Ovary (tissue), 9 donors: ENCODE data around the gene COL13A1. TPM values are rescaled to one million over a fixed set of nuclear protein-coding genes. Genes with fewer than 3 reads are reported as not detected.

Experiments
- DNase-seq, 5 donors: peaks; one replicate each; pipeline ENCODE4 v3.0.0-alpha.2; 2019 to 2020
- H3K27ac ChIP-seq, 2 donors: fragments of 200-600 bp; one replicate each; pipeline versions ENCODE4 v1.5.1 to v1.8.0; 2019 to 2022
- H3K27me3 ChIP-seq: fragments of 200-600 bp; one replicate; pipeline ENCODE4 v1.8.0; 2022
- H3K36me3 ChIP-seq: fragments of 200-600 bp; sonication (generic); one replicate; pipeline ENCODE4 v1.5.1; 2019
- H3K4me1 ChIP-seq: one replicate; pipeline ENCODE4 v1.8.1; 2013; ENCODE audit warnings: mild to moderate bottlenecking, moderate library complexity; ENCODE audit not compliant: insufficient read depth
- H3K4me3 ChIP-seq: fragments of 200-600 bp; sonication (generic); one replicate; pipeline ENCODE4 v1.5.1; 2017
- H3K9me3 ChIP-seq, 2 donors: fragments of 200-600 bp in 1 of 2; sonication (generic) in 1 of 2; one replicate each; pipeline versions ENCODE4 v1.5.1 to v1.8.1; 2013 to 2019; ENCODE audit warnings: mild to moderate bottlenecking in 1 of 2, moderate library complexity in 1 of 2
- EP300 ChIP-seq: sonication (generic); formaldehyde crosslinking; IDR thresholded peaks from one replicate; pipeline ENCODE4 v1.6.1; 2017; ENCODE audit warnings: antibody characterized with exemption
- POLR2A ChIP-seq: fragments of 450-650 bp; IDR thresholded peaks from one replicate; pipeline ENCODE4 v1.6.1; 2017; ENCODE audit warnings: antibody characterized with exemption, mild to moderate bottlenecking, moderate library complexity
- WGBS, 3 donors: extraction: QIAGEN DNeasy Blood & Tissue Kit in 1 of 3; methylation state at CpG; one replicate each; pipeline versions ENCODE4 v1.1.5 to v1.1.7; 2013 to 2017; 5-methylcytosine and 5-hydroxymethylcytosine counted together
- intact Hi-C, 4 donors: fragments of 100-400 bp; cut with DNase I; formaldehyde crosslinking; loops; one replicate each; pipeline versions ENCODE4 v1.11.0 to v1.15.1; 2022 to 2023
- polyA plus RNA-seq, 2 donors: library from polyadenylated mRNA; stranded (reverse); fragments of 200-250 nt in 1 of 2; fragments of 350-450 nt in 1 of 2; fragmentation: Illumina TruSeq in 1 of 2; extraction: RNeasy Lipid Tissue Mini Kit (QIAGEN cat#74804) in 1 of 2; gene quantifications; one replicate each; pipeline ENCODE4 v1.2.3, GENCODE V29; 2013 to 2014
- total RNA-seq, 7 donors: library from RNA; depleted of rRNA in 2 of 7; stranded (reverse); fragments of >200 nt in 2 of 7; fragmentation: NEBNext Ultra II Directional in 3 of 7; extraction: Animal tissue kit (Norgen Biotek cat#: 25700) in 3 of 7; gene quantifications; one replicate each; pipeline versions ENCODE4 v1.1.0 to v1.2.4, GENCODE V29; 2016 to 2023
- TF ChIP-seq, protein P1 (sequence below), 3 donors: fragments of 450-650 bp in 2 of 3; fragments of 200-600 bp in 1 of 3; IDR thresholded peaks; one replicate each; pipeline versions ENCODE4 v1.5.1 to v1.8.0; 2016 to 2022; ENCODE audit warnings: antibody characterized with exemption in 3 of 3, mild to moderate bottlenecking in 1 of 3
- donor health status: DM: no; HTN: no; CAD: no; lungs with moderate emphysema.
- donor health status: DM: no; HTN: no; CAD: no.
- donor health status: Bipolar disorder and iron deficiency.
- donor health status: DM: yes; HTN: yes; CAD: no.
- donor health status: DM: no; HTN: no; CAD: no.
- donor health status: DM: yes; HTN: yes; CAD: no.

The COL13A1 gene
- total and polyA plus RNA-seq, 9 donors, result 0.48 to 3.1 (median 1.1) TPM

DNA sequence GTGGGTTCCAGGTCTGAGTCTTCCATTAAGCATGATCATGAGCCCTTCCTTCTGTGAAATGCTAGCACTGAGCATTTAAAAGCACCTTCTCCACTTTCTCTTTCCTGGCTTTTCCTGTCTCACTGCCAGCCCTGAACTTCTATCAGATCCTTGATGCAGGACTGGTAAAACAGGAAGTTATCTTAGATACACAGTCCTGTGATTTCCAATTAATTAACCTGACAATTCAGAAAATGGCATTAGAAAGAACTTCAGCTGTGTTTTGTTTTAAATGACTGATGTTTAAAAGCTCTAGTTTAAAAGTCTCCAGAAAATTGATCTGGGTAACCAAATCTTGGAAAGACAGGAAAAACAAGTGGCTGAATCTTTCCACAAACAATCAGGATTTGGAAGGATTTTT, 172.0 kb downstream of the COL13A1 start:
- Histone ChIP-seq H3K9me3 (no peaks in the 10 kb centered on the region), H3K4me1 (no peaks in the 10 kb centered on the region), H3K36me3 (no peaks in the 10 kb centered on the region), H3K27me3 (no peaks in the 10 kb centered on the region), H3K27ac (no peak overlapping the region), H3K4me3 (no peak overlapping the region)
- intact Hi-C loops, result no loop called here
- TF ChIP-seq EP300 (no peak), POLR2A (no peak)
- TF ChIP-seq, protein P1, sequence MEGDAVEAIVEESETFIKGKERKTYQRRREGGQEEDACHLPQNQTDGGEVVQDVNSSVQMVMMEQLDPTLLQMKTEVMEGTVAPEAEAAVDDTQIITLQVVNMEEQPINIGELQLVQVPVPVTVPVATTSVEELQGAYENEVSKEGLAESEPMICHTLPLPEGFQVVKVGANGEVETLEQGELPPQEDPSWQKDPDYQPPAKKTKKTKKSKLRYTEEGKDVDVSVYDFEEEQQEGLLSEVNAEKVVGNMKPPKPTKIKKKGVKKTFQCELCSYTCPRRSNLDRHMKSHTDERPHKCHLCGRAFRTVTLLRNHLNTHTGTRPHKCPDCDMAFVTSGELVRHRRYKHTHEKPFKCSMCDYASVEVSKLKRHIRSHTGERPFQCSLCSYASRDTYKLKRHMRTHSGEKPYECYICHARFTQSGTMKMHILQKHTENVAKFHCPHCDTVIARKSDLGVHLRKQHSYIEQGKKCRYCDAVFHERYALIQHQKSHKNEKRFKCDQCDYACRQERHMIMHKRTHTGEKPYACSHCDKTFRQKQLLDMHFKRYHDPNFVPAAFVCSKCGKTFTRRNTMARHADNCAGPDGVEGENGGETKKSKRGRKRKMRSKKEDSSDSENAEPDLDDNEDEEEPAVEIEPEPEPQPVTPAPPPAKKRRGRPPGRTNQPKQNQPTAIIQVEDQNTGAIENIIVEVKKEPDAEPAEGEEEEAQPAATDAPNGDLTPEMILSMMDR (IDR thresholded peaks at IDR 0.05), result no peak
- no peak for DNase-seq

DNA sequence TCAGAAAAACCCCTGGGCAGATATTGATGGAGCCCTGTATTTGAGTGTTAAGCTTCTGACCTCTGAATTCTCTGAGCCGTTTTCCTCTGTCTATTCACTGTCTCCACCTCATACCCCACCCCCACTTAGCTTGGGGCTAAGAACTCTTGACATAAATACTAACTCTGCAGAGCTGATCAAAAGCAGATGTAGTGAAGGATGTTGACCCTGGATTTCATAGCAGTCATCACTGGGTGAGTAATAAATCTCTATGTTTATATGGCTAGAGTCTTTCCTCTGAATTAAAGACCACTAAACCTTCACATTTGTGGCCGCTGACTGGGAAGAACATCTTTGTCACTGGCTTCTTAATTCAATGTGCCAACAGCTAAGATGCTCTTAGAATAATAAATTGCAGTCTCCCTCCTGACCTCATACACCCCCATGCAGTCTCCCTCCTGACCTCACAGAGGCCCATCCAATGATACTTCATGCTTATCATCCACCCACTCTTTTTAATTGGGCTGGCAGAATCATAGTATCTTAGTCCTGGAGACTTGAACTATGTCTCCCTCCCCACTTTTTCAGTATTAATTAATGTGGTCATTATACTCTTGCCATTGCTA, 172.9 kb downstream of the COL13A1 start:
- Histone ChIP-seq H3K36me3 (no peaks in the 10 kb centered on the region), H3K4me1 (no peaks in the 10 kb centered on the region), H3K9me3 (no peaks in the 10 kb centered on the region), H3K4me3 (no peak overlapping the region), H3K27ac (no peak overlapping the region), H3K27me3 (no peaks in the 10 kb centered on the region)
- DNase-seq, result no peak
- TF ChIP-seq, protein P1 (IDR thresholded peaks at IDR 0.05), result no peak
- TF ChIP-seq POLR2A (no peak), EP300 (no peak)
- intact Hi-C loops, result no loop called here
- 21 to 39% (median 26%) methylated on average over 2 of the region's 2 CpGs for WGBS, 3 donors

DNA sequence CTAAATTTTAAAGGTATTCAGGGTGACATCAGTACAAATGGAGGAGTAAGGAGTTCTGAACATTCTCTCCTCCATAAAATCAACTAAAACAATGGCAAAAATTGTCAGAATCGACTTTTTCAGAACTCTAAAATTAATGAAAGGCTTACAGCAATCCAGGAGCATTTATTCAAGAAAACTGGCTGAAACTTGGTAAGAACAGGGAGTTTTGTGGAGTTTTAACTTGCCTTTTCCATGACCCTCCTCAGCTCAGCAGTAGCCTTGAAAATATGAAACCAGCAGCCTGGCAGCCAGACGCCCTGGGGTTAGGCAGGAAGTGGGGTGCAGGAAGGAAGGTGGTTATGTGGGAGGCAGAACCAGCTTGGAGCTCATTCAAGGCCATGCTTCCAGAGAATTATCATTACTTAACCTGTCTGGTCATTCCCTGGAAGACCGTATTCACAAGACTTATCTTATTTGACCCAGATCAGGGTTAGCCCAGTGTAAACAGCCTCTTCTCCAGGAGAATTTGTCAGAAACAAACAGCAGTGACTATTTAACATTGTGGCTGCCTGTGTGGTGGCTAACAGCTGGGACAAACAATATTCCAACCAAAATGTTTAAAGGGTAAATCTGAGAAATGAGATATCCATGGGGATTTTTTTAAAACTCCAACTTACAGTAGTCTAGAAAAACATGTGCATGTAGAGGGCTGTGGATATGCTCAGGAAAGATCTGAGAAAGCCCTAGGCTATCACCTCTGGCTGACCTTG, 175.3 kb downstream of the COL13A1 start:
- Histone ChIP-seq H3K9me3 (no peaks in the 10 kb centered on the region), H3K4me3 (no peak overlapping the region), H3K36me3 (no peaks in the 10 kb centered on the region), H3K4me1 (no peaks in the 10 kb centered on the region), H3K27ac (no peak overlapping the region), H3K27me3 (no peaks in the 10 kb centered on the region)
- 27 to 52% (median 35%) methylated on average over 3 of the region's 3 CpGs for WGBS, 3 donors
- TF ChIP-seq EP300 (no peak), POLR2A (no peak)
- TF ChIP-seq, protein P1 (IDR thresholded peaks at IDR 0.05), result no peak
- intact Hi-C loops, result no loop called here
- no peak for DNase-seq

DNA sequence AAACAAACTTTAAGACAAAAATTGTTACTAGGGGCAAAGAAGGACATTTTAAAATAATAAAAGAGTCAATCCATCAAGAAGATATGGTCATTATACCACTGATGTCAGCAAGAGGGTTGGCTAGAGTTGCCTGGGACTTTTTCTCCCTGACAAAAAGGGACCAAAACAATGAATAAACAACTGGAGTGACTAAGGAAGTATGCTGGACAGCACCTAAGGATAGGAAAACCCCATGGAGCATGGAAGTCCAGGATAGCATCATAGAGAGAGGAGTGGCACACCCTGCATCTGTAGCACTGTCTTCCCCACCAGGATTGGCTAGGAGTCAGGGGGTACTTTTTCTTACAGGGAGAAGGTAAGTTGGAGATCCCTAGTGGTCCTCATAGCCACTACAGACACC, 177.5 kb downstream of the COL13A1 start:
- Histone ChIP-seq H3K9me3 (no peaks in the 10 kb centered on the region), H3K27ac (no peak overlapping the region), H3K4me1 (no peaks in the 10 kb centered on the region), H3K27me3 (no peaks in the 10 kb centered on the region), H3K4me3 (no peak overlapping the region), H3K36me3 (no peaks in the 10 kb centered on the region)
- TF ChIP-seq EP300 (no peak), POLR2A (no peak)
- TF ChIP-seq, protein P1 (IDR thresholded peaks at IDR 0.05), result no peak
- intact Hi-C loops, result no loop called here
- no peak for DNase-seq
